ENCODE data around the gene TENM3.

The TENM3 gene

DNA sequence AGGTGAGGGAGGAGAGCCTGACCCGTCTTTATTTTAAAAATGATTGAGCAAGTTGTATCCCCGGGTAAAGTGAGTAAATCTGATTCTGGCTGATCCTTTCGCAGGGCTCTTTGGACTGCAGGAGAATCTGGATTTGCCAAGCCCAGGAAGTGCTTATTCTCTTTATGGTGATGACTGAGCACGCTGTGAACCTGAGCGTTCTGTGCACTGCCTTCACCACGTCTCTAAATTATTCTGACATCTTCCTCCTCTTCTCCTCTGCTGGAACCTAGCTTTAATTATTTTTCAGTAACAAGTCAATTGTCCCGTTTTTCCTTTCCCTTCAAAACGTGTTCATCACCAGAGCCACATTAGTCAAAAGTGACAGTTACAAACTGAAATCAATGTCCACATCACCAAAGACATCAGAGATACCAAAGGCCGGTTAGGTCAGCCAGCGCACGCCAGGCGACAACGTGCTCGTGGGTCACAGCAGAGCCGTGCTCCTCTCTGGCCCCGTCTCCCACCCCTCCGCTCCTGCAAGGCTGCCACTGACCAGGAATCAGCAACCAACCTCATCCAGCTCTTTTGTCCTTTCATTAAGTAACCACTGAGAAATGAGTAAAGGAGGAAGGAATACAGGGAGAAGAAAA is 599.7 kb downstream of the TENM3 start:
- DNase-seq = no peak
- no peak for ATAC-seq

DNA sequence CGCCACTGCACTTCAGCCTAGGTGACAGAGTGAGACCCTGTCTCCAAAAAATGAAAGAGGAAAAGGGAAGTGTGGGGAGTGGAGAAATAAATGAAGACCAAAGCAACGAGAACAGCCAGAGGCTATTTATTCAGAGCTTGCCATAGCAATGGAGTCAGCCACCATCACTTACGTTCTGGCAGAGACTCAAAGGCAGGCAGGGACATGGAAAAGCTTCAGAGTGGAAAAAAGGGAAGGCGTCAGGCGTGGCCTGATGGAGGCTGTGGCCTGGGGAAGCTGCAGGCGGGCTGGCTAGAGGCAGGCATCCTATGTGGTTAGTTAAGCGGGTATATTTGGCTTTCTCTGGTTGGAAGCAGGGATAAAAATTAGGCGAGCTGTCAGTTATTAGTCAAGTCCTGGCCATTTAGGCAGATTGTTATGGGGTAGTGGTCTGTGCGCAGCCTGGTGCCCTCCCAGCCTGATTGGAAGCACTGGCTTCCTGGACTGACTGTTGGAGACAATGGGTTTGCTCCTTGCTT is 600.7 kb downstream of the TENM3 start:
- DNase-seq (no peak), ATAC-seq (no peak)

DNA sequence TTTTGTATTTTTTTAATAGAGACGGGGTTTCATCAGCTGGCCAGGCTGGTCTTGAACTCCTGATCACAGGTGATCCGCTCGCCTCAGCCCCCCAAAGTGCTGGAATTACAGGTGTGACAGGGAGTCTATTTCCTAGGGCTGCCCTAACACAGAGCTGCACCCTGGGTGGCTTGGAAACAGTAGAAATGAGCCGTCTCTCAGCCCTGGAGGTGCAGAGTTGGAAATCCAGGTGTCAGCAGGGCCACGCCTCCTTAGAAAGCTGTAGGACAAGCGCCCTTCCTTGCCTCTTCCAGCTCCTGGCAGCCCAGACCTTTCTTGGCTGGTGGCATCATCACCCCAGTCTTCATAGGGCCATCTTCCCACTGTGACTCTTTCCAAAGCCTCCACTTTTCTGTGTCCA is 602.4 kb downstream of the TENM3 start:
- no peak for DNase-seq
- no peak for ATAC-seq

DNA sequence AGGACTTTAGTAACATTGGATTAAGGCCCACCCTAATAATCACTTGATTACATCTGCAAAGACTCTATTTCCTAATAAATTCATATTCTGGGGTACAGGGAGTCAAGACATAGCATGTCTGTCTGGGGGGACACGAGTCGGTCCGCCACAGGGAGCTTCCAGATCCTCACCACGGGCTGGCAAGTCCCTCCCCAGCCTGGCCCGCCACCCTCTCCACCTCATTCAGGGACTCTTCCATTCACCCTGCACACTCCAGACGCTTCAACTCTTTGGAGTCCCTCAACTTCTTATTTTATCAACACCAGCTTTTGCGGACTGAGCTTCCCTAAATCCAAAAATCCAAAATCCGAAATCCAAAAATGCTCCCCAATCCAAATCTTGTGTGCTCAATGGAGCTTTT is 602.8 kb downstream of the TENM3 start:
- no peak for ATAC-seq
- no peak for DNase-seq

DNA sequence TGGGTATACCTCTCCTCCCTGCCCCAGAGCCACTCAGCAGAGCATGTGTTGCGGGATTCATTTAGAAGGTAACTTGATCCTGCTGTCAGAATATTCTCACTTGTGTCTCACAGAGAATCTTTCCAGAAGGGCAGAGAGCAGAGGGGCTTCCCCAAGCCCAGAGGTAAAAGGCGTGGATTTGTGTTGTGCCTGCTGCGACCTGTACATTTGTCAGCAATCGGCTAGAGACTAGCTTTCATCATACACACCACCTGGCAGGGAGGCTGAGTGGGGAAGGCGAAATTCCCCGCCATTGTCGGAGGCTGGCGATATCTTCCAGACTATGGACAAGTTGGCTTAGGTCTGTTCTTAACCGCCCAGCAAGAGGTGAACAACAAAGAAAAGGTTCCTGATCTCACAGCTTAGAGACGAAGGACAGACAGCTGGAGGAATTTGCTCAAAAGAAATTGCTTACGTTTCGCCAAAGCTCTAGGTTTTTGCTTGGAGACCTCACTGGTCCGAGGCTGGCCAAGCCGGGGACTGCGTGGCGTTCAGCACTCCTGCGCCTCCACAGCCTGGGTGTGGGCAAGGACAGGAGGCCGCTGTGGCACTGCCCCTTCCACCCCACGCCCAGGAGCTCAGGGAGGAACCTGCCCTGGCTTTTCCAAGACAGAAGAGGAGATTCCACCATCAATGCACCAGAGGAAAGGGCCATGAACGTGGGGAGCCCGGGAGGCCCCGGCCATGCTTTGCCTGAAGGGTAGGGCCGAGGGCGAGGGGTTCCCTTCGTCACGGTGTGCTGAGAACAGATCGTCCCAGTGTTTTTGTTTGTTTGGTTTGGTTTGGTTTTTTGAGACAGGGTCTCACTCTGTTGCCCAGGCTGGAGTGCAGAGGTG is 604.6 kb downstream of the TENM3 start:
- ATAC-seq (no peak), DNase-seq (no peak)

DNA sequence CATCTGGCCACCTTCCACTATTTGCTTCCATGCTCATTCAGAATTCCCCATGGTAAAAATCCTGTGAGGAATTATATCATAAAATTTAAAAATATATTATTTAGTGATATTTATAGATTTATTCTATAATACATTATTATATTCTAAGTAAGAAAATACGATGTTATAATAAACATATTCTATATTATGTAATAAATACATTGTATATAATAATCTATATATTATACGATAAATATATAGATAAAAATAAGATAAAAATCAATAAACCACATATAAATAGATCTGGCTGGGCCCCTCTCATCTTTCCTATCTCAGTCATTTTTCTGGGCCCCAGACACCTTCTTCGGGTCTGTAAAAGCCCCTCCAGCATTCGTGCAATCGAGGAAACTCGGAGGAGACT is 605.5 kb downstream of the TENM3 start:
- ATAC-seq (no peak), DNase-seq (no peak)
